Measurements from ENCODE around the gene SLC17A5.
"Not testable (repeated sequence)": the region's sequence is repeated elsewhere in the genome, so short reads cannot be mapped to it uniquely, and the experiment has no call there.

SLC17A5 gene

GRCh38 chr6:73565767-73566485 is 87.9 kb downstream of the SLC17A5 start:
- DNase-seq = no peak

- DNase-seq = no peak
These were observed 89.0 kb downstream of the SLC17A5 start for GRCh38 chr6:73564578-73565345.

- DNase-seq = no peak
These were observed 91.2 kb downstream of the SLC17A5 start for GRCh38 chr6:73562558-73562957.

- no peak for DNase-seq
These were observed 92.9 kb downstream of the SLC17A5 start for GRCh38 chr6:73560853-73561407.

- DNase-seq = no peak
These were observed 93.5 kb downstream of the SLC17A5 start for GRCh38 chr6:73560182-73560732.

GRCh38 chr6:73559399-73559794 is 94.4 kb downstream of the SLC17A5 start:
- DNase-seq = not testable (repeated sequence)

- DNase-seq = no peak
These were observed 95.0 kb downstream of the SLC17A5 start for GRCh38 chr6:73558624-73559398.

- DNase-seq = no peak
These were observed 97.0 kb downstream of the SLC17A5 start for GRCh38 chr6:73556836-73557235.

- not testable (repeated sequence) for DNase-seq
These were observed 98.3 kb downstream of the SLC17A5 start for GRCh38 chr6:73555380-73555949.

- not testable (repeated sequence) for DNase-seq
These were observed 102.7 kb downstream of the SLC17A5 start for GRCh38 chr6:73551115-73551514.

- no peak for DNase-seq
These were observed 105.0 kb downstream of the SLC17A5 start for GRCh38 chr6:73548458-73549446.

- DNase-seq = no peak
These were observed 106.8 kb downstream of the SLC17A5 start for GRCh38 chr6:73547036-73547435.
